Measurements from ENCODE around the gene SAMM50. TPM values are rescaled to one million over a fixed set of nuclear protein-coding genes. Genes with fewer than 3 reads are reported as not detected.
"Not testable (repeated sequence)": the region's sequence is repeated elsewhere in the genome, so short reads cannot be mapped to it uniquely, and the experiment has no call there.

The SAMM50 gene
- total RNA-seq, 1 donor from 2014 or later = 49.9 TPM

DNA sequence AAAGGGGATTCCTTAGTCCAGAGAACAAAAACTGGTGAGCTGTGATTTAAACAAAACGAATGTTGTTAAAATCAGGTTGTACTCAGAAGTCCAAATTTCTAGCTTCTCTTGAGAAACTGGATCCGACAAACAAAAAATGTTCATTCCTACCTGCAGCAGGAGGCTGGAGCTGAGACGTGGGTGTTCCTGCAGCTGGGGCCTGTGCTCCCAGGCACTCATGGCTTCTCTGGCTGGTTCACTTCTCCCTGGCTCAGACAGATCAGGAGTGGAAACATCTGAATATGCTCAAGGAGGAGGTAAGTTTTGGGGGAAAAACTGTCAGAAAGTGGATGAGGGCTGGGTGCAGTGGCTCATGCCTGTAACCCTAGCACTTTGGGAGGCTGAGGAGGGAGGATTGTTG is 44.1 kb downstream of the SAMM50 start:
- intact Hi-C loops (cut with micrococcal nuclease) = no loop called here

DNA sequence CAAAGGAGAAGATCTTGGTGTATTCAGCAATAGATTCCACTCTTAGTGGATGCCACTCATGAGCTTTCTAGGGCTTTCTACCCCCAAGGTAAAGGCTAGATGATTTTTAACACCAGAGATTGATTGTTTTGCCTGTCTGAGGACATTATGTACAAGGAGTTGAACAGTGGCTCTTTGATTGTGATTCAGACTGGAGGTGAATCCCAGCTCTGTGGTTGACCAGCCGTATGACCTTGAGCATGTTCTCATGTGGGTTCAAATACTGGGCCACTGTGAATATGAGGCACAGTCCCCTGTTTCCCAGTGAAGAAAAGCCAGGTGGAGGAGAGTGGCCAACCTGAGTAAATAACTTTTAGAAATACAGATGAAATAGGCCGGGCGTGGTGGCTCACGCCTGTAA is 44.9 kb downstream of the SAMM50 start:
- intact Hi-C loops (cut with micrococcal nuclease) = no loop called here

DNA sequence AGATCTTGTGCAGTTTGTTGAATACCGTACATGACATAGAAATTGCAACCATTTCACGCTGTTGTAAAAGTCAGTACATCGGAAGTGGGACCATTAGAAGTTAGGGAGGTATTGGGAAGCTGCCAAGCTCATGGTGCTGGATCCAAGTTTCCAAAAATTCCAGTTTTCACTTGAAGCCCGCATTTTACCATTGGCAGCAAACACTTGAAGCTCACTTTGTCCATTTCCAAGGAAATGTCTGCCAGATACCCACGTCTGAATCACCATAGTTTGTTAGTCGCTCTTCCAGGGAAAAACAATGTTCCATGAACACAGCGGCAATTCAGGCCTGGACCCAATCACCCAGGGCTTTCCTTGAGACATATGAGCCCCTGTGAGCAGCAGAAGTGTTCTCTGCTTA is 46.3 kb downstream of the SAMM50 start:
- intact Hi-C loops (cut with micrococcal nuclease) = no loop called here

DNA sequence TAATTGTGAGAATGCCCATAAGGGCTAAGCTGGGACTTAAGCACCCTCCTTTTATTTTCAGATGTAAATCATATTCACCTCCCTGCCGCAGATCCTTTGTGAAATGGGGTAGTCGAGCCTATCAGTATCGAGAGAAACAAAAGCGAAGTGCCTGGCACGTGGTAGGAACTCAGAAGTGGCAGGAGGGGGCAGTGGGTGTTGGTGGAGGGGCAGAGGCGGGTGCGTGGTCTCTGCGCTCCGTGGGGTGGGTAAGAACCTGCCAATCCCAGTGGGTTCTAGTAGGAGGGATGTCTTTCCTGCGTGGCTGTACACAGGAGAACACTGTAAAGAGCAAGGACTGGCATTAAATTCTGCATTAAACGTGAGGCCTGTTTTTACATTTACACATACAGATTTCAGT is 47.1 kb downstream of the SAMM50 start:
- intact Hi-C loops (cut with micrococcal nuclease) = no loop called here

DNA sequence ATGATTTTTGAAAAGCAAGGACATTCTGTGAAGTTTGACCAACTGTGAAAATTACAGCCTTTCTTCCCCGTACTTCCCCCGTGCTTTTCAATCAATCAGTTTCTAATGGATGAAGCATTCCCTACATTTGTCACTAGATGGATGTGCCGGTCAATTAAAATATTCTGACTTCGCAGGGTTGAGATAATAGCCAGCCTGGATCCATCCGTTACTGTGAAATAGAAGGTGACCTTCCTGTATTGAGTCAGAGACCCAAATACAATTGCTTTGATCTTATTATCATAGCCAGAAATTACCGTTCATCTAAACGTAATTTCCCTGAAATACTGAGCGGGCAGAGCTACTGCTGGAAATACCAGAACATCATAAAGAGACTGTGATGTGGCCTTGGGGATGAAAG is 47.8 kb downstream of the SAMM50 start:
- intact Hi-C loops (cut with micrococcal nuclease) = no loop called here

DNA sequence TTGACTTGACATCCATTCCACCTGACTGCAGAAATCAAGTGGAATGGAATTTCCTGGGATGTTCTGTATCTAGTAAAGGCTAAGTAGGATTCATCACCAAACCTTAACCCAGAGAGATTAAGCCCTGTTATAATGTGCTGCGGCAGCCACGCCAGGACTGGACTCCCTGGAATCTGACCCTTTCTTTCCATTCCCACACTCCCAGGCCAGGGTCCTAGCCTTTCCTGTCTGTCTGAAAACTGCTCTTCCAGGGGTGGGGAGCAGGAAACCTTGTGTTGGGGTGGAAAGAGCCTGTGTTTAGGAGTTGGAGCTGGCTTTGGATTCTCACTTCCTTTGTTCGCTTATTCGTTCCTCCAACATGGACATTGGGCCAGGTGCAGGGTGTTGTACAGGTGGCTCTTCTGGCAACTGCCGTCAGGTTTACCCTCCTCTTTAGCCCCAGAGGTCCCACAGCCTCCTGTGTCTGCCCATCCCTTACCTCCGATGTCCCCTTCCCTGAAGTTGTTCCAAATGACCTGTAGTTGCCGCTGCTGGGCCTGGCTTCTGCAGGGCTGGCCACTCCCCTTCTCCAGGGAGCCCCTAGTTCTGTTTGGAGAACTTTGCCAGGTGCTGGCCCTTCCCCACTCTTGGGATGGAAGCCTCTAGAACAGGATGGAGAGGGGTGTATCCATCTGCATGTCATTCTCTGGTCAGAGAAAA is 48.3 kb downstream of the SAMM50 start:
- intact Hi-C loops (cut with micrococcal nuclease) = no loop called here

DNA sequence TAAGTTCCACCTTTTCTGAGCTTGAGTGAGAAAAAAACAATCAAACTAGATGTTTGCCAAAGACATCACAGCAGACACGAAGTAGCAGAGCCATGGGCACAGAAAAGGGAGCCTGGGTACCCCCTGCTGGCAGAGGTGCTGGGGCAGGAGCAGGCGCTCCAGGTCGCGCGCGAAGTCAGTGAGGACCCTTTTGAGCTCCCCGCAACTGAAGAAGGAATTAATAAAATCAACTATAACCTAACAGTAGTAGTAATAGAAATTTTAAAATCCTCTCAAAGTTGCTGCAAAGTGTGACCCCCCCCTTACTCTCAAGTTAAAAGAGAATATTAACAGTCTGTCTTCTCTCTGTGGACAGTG is 48.8 kb downstream of the SAMM50 start:
- intact Hi-C loops (cut with micrococcal nuclease) = no loop called here

DNA sequence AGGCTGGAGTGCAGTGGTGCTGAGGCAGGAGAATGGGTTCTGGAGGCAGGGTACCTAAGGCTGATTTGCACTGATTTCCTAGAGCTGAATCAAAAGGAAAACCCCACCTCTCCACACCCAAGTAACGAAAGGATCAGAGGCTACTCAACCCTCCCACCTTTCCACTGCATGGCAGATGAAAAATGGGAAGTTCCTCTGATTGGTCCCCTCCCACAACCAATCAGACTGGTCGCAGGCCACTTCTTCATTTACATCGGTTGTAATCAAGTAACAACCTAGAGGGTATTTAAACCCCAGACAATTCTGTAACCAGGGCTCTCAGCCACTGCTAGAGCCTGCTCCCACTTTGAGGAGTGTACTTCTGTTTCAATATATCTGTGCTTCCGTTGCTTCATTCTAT is 50.3 kb downstream of the SAMM50 start:
- intact Hi-C loops (cut with micrococcal nuclease) = no loop called here

DNA sequence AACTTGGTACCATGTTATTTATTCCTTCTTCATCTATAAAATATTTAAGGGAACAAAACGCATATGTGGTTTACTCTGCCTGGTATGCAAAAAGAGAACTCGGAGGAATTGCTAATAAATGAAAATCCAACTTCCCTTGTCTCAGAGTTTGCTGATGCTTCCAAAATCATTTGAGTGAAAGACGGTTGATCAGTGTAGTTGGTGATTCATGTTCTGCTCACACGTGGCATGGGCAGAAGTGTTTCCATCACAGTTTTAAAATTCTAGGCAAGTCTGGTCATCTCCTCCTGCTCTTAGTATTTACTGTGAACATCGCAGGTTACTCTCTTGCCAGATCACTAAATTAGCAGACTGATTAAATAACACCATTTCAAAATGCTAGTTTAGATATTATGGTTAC is 56.9 kb downstream of the SAMM50 start:
- intact Hi-C loops (cut with micrococcal nuclease) = no loop called here

DNA sequence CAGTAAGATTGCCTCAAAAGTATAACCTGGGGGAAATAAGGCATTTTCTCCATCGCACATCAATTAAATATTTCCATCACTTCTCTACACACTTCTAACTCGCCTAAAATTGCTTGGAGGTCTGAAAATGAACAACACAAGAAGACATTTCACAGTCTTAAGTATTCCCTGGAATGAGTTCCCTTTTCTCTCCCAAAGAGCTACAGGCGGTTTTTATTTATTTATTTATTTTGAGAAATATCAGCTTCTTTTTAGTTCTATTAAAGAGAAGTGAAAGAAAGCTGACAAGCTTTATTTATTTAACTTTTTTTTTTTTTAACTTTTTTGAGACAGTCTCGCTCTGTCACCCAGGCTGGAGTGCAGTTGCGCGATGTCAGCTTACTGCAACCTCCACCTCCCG is 57.3 kb downstream of the SAMM50 start:
- intact Hi-C loops (cut with micrococcal nuclease) = no loop called here

DNA sequence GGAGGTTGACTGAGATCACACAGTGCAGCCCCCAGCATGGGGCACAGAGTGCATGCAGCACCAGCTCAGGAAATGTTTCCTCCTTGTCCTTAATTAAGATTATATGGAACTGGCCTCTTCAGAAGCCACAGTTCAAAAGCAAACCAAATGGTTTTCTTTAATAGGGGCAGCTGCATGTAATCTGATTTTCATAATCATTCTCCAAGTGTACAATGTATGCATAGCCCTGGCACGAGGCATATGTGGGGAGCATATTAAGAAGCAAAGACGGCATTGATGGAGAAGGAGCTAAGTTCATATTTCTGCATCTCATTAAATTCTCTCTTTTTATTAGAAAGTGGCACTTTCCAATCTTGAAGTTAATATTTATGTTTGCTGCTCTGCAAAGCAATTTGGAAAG is 59.0 kb downstream of the SAMM50 start:
- intact Hi-C loops (cut with micrococcal nuclease) = no loop called here

DNA sequence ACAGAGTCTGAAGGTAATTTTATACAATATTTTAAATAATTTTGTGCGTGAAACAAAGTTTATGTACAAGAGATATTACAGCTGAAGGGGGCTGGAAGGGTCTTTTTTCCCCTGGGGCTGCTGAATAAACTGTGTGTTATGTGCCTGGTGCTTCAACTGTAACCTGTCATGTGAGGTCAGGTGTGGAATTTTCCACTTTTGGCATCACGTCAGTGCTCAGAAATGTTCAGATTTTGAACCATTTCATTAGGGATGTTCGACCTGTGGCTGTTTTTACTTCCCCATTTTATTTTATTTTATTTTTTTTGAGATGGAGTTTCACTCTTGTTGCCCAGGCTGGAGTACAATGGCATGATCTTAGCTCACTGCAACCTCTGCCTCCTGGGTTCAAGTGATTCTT is 61.3 kb downstream of the SAMM50 start:
- intact Hi-C loops (cut with micrococcal nuclease) = not testable (repeated sequence)

DNA sequence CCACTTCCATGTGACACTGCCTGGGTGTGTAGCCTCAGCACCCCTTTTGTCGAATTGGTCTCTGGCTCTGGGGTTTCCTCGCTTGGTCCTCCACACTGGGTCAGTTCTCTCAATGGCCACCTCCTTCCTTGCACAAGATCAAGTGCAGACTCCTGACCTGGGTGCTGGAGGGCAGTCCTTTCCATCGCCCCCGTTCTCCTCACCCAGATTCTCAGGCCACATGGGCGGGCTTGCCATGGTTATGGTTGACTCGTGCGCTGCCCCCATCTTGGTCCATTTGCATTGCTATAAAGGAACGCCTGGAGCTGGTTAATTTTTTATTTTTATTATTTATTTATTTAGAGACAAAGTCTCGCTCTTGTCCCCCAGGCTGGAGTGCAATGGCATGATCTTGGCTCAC is 63.4 kb downstream of the SAMM50 start:
- intact Hi-C loops (cut with micrococcal nuclease) = no loop called here

DNA sequence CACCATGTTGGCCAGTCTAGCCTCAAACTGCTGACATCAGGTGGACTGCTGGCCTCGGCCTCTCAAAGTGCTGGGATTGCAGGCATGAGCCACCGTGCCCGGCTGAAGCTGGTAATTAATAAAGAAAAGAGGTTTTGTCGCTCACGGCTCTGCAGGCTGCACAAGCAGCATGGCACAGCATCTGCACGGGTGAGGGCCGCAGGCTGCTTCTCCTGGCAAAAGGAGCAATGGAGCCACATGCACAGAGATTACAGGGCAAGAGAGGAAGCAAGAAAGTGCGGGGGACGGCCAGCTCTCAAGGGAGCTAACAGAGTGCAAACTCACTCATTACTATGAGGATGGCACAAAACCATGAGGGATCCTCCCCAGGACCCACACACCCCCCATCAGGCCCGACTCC is 64.2 kb downstream of the SAMM50 start:
- intact Hi-C loops (cut with micrococcal nuclease) = no loop called here

DNA sequence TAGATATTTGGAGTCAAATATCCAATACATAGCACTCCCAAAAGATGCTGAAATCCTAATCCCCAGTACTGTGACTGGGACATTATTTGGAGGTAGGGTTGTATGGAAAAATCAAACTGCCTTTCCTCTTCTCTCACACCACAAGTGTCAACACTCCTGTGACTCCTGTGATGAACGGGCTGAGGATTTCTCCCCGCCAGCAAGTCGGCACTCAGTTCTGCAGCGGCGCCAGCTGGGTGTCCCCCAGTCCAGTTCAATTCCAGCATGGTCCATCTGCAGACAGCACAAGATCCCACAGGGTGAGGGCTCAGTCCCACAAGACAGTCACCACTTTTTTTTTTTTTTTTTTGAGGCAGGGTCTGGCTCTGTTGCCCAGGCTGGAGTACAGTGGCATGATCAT is 64.6 kb downstream of the SAMM50 start:
- intact Hi-C loops (cut with micrococcal nuclease) = no loop called here

DNA sequence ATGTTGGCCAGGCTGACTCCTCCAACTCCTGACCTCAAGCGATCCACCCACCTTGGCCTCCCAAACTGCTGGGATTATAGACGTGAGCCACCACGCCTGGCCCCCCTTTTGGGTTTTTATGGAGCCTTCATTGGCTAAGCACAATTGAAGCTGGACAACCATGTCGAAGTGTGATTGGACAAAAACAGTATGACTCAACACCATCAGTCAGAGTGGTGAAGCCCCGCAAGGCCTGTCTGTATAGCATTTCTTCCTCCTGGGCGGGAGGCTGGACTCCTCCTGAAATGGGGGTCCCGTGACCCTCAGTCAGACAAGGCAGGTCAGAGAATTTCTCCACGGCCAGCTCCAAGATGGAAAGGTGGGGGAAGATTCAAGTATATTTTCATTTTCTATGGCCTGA is 65.7 kb downstream of the SAMM50 start:
- intact Hi-C loops (cut with micrococcal nuclease) = no loop called here

DNA sequence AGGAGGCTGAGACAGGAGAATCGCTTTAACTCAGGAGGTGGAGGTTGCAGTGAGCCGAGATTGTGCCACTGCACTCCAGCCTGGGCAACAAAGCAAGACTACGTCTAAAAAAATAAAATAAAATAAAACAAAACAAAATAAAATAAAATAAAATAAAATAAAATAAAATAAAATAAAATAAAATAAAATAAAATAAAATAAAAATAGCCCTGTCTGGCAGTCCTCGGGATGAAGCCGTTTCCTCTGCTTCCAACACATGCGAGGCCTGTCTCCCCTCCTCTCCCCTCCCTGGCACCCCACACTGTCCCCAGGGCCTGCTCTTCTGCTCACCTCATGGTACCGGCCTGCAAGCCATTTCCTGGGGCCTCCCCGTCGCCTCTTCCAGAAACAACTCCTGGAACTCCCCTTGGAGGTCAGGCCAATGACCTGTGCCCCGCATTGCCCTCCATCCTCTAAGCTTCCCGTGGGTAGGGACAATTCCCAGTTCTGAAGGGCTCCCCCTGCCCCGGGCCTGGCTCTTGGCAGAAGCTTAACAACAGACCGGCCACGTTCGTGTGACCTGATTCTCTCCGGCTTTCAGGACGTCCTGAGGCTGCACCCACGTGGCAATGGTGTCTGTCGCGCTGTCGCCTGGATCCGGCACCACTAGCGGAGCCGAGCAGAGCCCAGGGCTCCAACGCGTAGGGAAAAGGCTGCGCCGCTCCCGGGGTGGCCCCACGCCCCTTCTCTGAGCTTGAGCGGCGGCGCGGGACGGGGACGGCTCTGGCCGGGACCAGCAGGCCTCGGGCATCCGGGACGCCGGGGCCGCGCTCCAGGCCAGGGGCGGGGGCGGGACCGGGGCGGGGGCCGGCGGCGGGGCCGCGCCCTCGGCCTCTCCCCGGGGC is 68.4 kb downstream of the SAMM50 start:
- intact Hi-C loops (cut with micrococcal nuclease) = loop anchor here (1.0 to 2.0 kb wide), 2 partner anchors 67 to 211 kb away; partner anchors contain the start of gene EFCAB6

DNA sequence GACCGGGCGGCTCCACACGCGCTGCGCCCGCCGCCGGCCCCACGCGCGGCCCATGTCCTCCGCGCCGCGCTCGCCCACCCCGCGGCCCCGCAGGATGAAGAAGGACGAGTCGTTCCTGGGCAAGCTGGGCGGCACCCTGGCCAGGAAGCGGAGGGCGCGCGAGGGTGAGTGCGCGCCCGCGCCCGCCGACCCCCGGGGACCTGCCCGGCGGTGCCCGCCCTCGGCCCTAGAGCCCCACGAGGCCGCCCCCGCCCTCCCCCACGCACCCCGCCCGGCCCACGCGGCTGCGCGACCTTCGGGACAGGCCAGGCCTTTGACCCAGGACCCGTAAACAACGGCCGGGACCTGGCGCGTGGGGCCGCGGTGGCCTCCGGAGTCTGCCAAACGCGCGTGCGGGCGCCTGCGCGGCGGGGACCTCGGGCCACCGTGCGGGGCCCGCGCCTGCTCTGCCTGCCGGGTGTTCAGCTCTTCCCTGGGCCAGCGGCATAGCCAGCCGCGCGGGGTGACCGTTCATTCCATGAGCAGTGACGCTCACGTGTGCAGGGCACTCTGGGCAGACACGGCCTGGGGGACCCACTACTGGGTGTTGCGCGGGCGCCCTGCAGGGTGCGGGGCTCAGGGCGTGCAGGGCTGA is 69.2 kb downstream of the SAMM50 start, which contains the start of gene PARVB:
TSS of gene PARVB (plus strand) at position 15 of the 634 bp plus-strand sequence. CDS start at position 53, 38 bp downstream.
- intact Hi-C loops (cut with micrococcal nuclease) = loop anchor here (2.0 kb wide), 1 partner anchor 212 kb away; the partner anchor contains the start of gene EFCAB6

DNA sequence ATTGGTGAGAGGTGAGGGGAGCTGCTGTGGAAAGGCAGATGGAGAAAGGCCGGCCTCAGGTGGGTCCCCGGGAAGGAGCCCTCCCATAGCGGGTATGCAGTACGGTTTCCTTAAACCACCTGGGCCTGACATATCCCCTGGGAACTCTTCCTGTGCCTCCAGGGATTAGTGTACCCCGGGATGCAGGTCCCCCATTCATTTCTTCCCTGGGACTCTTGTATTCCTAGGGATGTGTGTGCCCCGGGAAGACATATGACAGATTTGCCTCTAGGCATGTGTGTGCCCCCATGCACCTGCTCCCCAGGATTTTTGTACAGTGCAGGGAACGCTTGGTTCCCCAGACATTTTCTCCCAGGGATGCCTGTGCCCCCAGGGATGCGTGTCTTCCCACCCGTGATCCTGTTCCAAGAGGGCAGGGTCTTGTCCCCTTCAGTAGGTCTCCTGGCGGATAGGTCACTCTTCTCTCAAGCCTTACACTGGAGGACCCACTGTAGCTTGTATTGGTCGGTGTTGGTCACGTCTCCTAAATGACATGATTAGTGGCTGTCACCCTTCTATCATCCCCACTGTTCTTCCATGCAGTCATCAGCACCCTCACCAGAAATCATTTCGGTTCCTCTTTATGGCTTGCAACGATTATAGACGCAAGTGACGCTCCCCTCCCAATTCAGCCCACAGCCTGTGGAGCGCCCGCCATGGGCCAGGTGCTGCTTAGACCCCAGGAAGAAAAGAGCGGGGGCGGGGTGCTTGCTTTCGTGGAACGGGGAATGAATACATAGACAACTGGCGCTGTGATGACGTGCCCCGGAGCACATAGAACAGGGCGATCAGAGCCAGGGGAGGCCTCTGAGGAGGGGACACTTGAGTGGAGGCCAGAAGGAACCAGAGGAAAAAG is 70.2 kb downstream of the SAMM50 start:
- intact Hi-C loops (cut with micrococcal nuclease) = loop anchor here (2.0 kb wide), 1 partner anchor 213 kb away; the partner anchor contains the start of gene EFCAB6

DNA sequence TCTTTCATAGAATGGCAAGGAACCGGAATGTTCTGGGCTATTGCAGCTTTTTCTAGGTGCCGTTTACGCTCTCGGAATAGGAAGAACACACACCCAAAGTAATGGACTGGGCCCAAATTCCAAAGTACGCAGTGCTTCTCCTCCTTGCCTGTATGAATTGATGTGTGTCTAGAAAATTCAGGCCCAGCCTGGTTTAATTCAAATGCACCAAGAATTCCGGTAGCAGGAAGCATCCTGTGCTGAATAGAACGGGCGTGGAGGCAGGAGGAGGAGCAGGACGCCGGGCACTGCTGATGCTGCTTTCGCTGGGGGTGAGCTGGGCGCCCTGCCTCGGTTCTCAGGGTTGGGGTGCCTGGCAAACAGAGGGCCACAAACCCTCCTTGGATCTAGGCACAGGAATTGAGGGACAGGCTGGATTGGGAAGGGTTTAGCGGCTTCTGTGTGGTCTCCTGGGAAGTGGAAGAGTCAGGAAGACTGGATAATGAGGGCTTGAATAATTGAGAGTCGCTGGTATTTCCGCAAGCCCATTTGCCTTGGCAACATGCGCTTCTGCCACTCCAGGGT is 70.9 kb downstream of the SAMM50 start:
- intact Hi-C loops (cut with micrococcal nuclease) = no loop called here
